GM19193 (cell line): ENCODE data around the gene SIDT1.

Source experiments
- POLR2A ChIP-seq: IDR thresholded peaks from 4 replicates; pipeline ENCODE4 v1.6.1; 2011; ENCODE audit not compliant: insufficient read depth, insufficient read length; ENCODE audit errors: extremely low read depth

The SIDT1 gene

GRCh38 chr3:113531826-113532697 lies at the start of gene SIDT1:
Gene SIDT1, plus strand, starts transcription at chr3:113532555. Its CDS starts 467 bp downstream, at chr3:113533022.
- peak; percentile 66 for TF ChIP-seq POLR2A

DNA sequence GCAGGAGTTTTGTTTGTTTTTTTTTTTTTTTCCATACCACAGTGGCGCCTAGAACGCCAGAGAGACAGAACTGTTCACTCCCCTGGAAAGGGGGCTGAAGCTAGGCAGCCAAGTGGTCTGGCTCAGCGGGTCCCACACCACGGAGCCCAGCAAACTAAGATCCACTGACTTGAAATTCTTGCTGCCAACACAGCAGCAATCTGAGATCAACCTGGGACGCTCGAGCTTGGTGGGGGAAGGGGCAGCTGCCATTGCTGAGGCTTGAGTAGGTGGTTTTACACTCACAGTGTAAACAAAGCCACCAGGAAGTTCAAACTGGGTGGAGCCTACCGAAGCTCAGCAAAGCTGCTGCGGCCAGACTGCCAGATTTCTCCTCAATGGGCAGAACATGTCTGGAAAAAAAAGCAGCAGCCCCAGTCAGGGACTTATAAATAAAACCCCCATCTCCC lies 47.2 kb upstream of the SIDT1 start:
- no peak for TF ChIP-seq POLR2A

GRCh38 chr3:113495035-113495434 lies 37.3 kb upstream of the SIDT1 start:
- no peak for TF ChIP-seq POLR2A

- no peak for TF ChIP-seq POLR2A
Measured at GRCh38 chr3:113496924-113497323, 35.4 kb upstream of the SIDT1 start.

DNA sequence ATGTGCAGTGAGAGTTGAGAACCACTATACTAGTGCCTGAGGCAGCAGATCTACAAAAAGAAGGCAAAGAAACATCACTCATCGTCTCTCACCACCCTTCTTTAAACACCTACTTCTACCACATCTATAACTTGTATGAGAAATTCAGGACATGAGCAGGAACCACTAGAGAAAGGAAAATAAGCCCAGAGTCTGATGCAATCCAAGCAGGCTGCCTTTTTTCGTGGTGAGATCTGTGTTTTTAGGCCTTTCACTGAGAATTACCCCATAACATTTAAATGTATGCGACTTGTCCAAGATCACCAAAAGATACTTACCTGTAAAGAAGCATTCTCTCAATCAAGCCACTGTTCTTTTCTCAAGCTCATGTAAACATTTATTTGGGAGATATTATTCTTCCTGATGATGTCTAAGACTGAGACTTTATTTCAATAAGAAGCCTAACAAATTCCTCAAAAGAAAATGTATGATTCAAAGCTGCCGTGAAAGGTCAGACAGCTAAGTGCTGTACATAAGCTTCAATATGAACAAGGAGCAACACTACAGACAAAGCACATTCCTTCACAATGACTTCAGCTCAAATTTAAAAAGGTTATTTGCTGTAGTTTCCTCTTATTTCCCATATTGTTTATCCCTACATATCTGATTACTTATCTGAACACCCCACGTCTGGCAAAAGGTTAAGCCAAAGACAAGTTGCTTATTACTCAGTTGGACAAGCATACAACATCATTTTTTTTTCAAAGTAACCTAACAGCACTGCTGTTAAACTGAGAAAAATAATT lies 33.9 kb upstream of the SIDT1 start:
- no peak for TF ChIP-seq POLR2A

DNA sequence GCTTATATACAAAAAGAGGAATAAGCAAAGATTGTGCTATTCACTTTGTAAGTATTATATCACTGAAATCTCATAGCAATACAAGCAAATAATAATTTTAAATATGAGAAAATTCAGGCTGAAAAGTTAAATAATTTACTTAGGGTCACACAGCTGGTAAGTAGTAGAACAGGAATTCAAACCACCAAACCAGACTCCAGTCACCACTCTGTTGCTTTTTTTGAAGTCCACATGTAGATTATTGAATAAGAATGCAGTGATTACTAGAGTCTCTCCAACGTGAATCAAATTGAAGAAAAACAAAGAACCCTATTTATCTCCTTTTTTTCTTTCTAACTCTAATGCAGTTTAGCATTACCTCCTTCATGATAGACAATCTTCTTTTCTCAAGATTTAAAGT lies 33.3 kb upstream of the SIDT1 start:
- TF ChIP-seq POLR2A: no peak

DNA sequence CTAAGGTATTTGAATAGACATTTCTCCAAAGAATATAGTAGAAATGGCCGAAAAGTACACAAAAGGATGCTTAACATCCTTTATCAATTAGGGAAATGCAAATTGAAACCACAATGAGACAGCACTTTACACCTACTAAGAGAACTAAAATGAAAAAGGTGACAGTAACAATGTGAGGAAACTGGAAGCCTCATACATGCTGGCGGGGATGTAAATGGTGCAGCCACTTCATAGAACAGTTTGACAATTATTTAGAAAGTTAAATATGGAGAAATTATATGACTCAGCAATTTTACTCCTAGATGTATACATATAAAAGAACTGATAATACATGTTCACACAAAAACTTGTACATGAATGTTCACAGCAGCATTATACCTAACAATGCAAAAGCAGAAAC lies 30.8 kb upstream of the SIDT1 start:
- TF ChIP-seq POLR2A: no peak

GRCh38 chr3:113505867-113506266 lies 26.5 kb upstream of the SIDT1 start:
- no peak for TF ChIP-seq POLR2A

DNA sequence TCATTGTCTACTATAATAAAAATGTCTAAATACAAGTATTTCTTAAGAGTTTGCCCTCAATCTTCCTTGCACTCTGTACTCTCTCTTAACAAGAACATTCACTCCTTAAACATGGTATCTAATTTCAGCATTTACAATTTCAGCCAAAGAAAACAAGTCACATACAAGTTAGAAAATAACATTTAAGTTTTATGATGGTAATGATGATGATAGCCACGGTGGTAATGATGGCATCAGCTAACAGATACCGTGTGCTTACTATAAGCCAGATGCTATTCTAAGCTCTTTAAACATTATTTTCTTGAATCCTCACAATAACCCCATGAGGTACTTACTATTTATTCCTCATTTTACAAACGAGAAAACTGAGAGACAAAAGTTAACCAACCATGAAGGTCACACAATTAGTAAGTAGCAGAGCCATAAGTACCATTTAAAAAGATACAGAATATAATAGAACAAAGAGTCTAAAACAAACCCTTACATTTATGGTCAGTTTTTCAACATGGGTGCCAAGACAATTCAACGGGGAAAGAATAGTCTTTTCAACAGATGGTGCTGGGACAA lies 24.8 kb upstream of the SIDT1 start:
- TF ChIP-seq POLR2A: no peak

DNA sequence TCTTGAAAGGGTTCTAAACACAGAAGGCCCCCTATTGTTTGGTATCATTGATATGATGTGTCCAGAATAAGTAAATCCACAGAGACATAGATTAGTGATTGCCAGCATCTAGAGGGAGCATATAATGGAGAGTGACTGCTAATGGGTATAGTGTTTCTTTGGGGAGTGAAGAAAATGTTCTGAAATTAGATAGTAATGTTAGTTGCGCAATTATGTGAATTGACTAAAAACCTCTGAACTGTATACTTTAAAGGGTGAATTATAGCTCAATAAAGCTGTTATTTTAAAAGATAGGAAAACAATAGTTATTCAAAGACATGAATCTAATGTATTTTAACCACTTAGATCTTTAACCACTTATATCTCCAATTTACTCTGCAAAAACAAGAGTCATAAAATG lies 23.4 kb upstream of the SIDT1 start:
- TF ChIP-seq POLR2A: no peak

DNA sequence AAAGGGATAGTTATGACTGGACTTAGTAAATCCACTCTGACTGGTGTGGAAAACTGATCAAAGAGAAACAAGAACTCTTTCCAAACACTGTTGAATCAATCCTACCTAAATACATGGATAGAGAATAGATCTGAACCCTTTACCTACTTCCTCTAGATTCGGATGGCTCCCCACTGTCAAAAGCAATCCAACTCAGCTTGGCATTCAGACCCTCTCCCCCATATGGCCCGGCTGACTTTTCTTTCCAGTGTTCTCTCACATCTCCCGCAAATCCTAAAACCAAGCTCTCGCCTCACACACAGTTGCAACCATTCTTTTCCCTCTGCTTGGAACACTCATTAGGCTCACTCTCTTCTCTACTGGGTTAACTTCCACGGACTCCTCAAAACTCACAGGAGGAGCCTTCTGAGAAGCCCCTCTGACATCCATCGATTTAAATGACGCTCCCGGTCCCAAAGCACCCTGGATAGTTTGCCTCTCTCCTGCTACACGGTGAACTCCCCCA lies 18.0 kb upstream of the SIDT1 start:
- TF ChIP-seq POLR2A: no peak

DNA sequence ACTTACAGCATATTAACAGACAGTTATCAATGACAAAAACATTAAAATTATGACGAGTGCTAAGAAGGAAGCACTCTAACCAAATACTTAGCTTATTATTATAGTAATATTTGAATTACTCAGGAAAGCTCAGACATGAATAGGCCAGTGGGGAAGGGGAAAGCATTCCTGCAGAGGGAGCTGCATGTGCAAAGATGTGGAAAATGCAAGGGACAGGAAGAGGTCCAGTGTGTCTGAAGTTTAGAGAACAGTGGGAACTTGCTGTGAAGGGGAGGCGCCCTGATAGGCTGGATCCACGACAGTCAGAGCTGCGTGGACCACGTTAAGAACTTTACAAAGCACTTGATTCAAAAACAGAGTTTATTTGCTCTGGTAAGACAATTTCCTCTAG lies 16.2 kb upstream of the SIDT1 start:
- no peak for TF ChIP-seq POLR2A

- no peak for TF ChIP-seq POLR2A
Measured at GRCh38 chr3:113521981-113522380, 10.4 kb upstream of the SIDT1 start.

GRCh38 chr3:113523241-113523640 lies 9.1 kb upstream of the SIDT1 start:
- TF ChIP-seq POLR2A: no peak

DNA sequence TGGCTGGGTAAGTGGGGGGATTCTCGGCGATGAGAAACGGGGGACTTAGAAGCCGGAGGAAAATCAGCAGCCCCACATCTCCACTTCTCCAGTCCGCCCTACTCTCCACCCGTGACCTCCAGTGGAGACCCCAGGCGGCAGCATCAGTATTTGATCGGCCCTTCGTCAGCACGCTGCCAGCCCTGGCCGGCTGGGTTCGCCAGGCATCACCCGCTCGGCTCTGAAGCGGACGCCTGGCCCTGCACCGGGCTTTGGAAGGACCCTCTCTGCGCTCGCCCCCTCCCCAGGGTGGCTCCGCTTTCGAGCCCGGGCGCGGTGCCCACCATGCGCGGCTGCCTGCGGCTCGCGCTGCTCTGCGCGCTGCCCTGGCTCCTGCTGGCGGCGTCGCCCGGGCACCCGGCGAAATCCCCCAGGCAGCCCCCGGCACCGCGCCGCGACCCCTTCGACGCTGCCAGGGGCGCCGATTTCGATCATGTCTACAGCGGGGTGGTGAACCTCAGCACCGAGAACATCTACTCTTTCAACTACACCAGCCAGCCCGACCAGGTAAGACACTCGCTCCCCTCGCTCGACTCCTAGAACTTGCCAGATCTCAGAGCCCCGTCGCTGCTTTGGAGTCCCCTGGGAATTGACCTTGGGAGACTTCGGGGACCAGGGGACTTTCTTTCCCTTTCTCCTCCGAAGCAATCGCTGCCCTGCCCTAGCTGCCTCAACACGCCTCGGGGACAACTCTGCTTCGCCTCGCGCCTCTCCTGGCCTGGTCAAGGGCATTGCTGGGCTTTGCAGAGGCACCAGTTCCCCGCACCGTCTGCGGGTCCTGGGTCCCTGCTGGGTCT lies 561 bp downstream of the SIDT1 start:
- TF ChIP-seq POLR2A: peak; percentile 39

- no peak for TF ChIP-seq POLR2A
Measured at GRCh38 chr3:113533534-113533892, 1.2 kb downstream of the SIDT1 start.
